Vagina (tissue), 2 donors: ENCODE data around the gene LMO1.

ENCODE experiments used
- POLR2A ChIP-seq, 2 donors: fragments of 450-650 bp; IDR thresholded peaks; one replicate each; pipeline ENCODE4 v1.6.1; 2017; ENCODE audit warnings: antibody characterized with exemption in 2 of 2, mild to moderate bottlenecking in 2 of 2, moderate library complexity in 2 of 2
- POLR2AphosphoS5 ChIP-seq, 2 donors: sonication (generic); formaldehyde crosslinking; IDR thresholded peaks; one replicate each; pipeline ENCODE4 v1.9.0; 2017; ENCODE audit warnings: antibody characterized with exemption in 2 of 2, mild to moderate bottlenecking in 2 of 2, low read depth in 1 of 2; ENCODE audit not compliant: insufficient read depth in 1 of 2
- TF ChIP-seq, protein P1 (sequence below), 3 experiments: fragments of 450-650 bp in 2 of 3; fragments of 200-600 bp in 1 of 3; sonication (generic) in 1 of 3; IDR thresholded peaks; one replicate each; pipeline ENCODE4 v1.5.1; 2017 to 2019; ENCODE audit warnings: antibody characterized with exemption in 3 of 3, mild to moderate bottlenecking in 2 of 3, moderate library complexity in 2 of 3

- no peak for TF ChIP-seq POLR2A (IDR thresholded peaks at IDR 0.05)
- TF ChIP-seq, protein P1, sequence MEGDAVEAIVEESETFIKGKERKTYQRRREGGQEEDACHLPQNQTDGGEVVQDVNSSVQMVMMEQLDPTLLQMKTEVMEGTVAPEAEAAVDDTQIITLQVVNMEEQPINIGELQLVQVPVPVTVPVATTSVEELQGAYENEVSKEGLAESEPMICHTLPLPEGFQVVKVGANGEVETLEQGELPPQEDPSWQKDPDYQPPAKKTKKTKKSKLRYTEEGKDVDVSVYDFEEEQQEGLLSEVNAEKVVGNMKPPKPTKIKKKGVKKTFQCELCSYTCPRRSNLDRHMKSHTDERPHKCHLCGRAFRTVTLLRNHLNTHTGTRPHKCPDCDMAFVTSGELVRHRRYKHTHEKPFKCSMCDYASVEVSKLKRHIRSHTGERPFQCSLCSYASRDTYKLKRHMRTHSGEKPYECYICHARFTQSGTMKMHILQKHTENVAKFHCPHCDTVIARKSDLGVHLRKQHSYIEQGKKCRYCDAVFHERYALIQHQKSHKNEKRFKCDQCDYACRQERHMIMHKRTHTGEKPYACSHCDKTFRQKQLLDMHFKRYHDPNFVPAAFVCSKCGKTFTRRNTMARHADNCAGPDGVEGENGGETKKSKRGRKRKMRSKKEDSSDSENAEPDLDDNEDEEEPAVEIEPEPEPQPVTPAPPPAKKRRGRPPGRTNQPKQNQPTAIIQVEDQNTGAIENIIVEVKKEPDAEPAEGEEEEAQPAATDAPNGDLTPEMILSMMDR (IDR thresholded peaks at IDR 0.05), result no peak
- TF ChIP-seq POLR2AphosphoS5 (IDR thresholded peaks at IDR 0.05; ENCODE audit: insufficient read depth in 1 of 2, low read depth in 1 of 2), result no peak
Measured at GRCh38 chr11:8207080-8208000, 56.3 kb downstream of the LMO1 start.
